Naive B cell (primary cell): Measurements from ENCODE around the gene TNK2. TPM values are rescaled to one million over a fixed set of nuclear protein-coding genes. Genes with fewer than 3 reads are reported as not detected.
A peak's percentile ranks its signal among the peaks of the same experiment; 100 is the strongest.
"Not testable (repeated sequence)": the region's sequence is repeated elsewhere in the genome, so short reads cannot be mapped to it uniquely, and the experiment has no call there.

ENCODE experiments used
- ATAC-seq, 2 donors: fragments of 150-1000 bp; cut with Tn5 transposase; 2 replicates each; pipeline ENCODE4 v1.10.0; 2021; ENCODE audit warnings: low read depth in 2 of 2, mild to moderate bottlenecking in 2 of 2, moderate library complexity in 2 of 2
- DNase-seq: peaks from one replicate; pipeline ENCODE4 v3.0.0; 2022
- H3K27ac Mint-ChIP-seq, 6 donors: one replicate each; pipeline ENCODE4 v1.8.0; 2020 to 2022; ENCODE audit warnings: mild to moderate bottlenecking in 6 of 6, mixed read lengths in 6 of 6, moderate library complexity in 5 of 6, inconsistent platforms in 2 of 6
- H3K27me3 Mint-ChIP-seq, 3 donors: one replicate each; pipeline ENCODE4 v1.8.0; 2021 to 2022; ENCODE audit warnings: mixed read lengths in 3 of 3, mild to moderate bottlenecking in 1 of 3
- H3K36me3 Mint-ChIP-seq, 2 donors: one replicate each; pipeline ENCODE4 v1.8.0; 2020 to 2022; ENCODE audit warnings: mixed read lengths in 2 of 2, inconsistent platforms in 1 of 2, mild to moderate bottlenecking in 1 of 2
- H3K4me1 Mint-ChIP-seq, 3 donors: one replicate each; pipeline ENCODE4 v1.8.0; 2020 to 2022; ENCODE audit warnings: mixed read lengths in 3 of 3, inconsistent platforms in 1 of 3, mild to moderate bottlenecking in 1 of 3, moderate library complexity in 1 of 3
- H3K4me3 Mint-ChIP-seq, 8 donors: one replicate each; pipeline ENCODE4 v1.8.0; 2020 to 2022; ENCODE audit warnings: mild to moderate bottlenecking in 8 of 8, mixed read lengths in 8 of 8, moderate library complexity in 8 of 8, inconsistent platforms in 2 of 8
- H3K9me3 Mint-ChIP-seq, 7 donors: one replicate each; pipeline ENCODE4 v1.8.0; 2020 to 2022; ENCODE audit warnings: mixed read lengths in 7 of 7, mild to moderate bottlenecking in 5 of 7, inconsistent platforms in 2 of 7, moderate library complexity in 1 of 7
- polyA plus RNA-seq, 6 donors: library from polyadenylated mRNA; unstranded; fragments of 300-500 nt; fragmentation: Illumina TruSeq; gene quantifications; one replicate each; pipeline ENCODE4 v1.2.3, GENCODE V29; 2021; ENCODE audit warnings: low read depth in 6 of 6

Gene TNK2
- polyA plus RNA-seq, 6 donors from 2014 or later = 1.1 to 4.8 (median 2.3) TPM

- Mint-ChIP-seq H3K27ac (no peak overlapping the region), H3K4me3 (peak overlapping the region in 1 of 8 donors; percentile 52), H3K27me3 (no peaks in the 10 kb centered on the region), H3K36me3 (peaks cover 0 to 9% of the 10 kb centered on the region in 2 donors), H3K4me1 (peaks cover 0 to 7% (median 5%) of the 10 kb centered on the region in 3 donors), H3K9me3 (no peaks in the 10 kb centered on the region)
- no peak for ATAC-seq
- no peak for DNase-seq
These were observed 35.6 kb downstream of the TNK2 start for GRCh38 chr3:195872800-195873199.

GRCh38 chr3:195872097-195872496 is 36.3 kb downstream of the TNK2 start:
- H3K27me3 Mint-ChIP-seq = no peaks in the 10 kb centered on the region
- no peak for DNase-seq
- peaks cover 0 to 2% (median 0%) of the 10 kb centered on the region in 3 donors for H3K4me1 Mint-ChIP-seq
- H3K27ac Mint-ChIP-seq = no peak overlapping the region
- ATAC-seq = no peak
- no peak overlapping the region for H3K4me3 Mint-ChIP-seq
- no peaks in the 10 kb centered on the region for H3K9me3 Mint-ChIP-seq
- peaks cover 0 to 9% of the 10 kb centered on the region in 2 donors for H3K36me3 Mint-ChIP-seq

GRCh38 chr3:195871686-195872085 is 36.7 kb downstream of the TNK2 start:
- not testable (repeated sequence) for H3K4me1 Mint-ChIP-seq, ATAC-seq, H3K27ac Mint-ChIP-seq, H3K4me3 Mint-ChIP-seq, H3K36me3 Mint-ChIP-seq, H3K27me3 Mint-ChIP-seq, DNase-seq, H3K9me3 Mint-ChIP-seq

- H3K4me3 Mint-ChIP-seq = no peak overlapping the region
- H3K27me3 Mint-ChIP-seq = no peaks in the 10 kb centered on the region
- ATAC-seq = no peak
- no peak overlapping the region for H3K27ac Mint-ChIP-seq
- DNase-seq = no peak
- no peaks in the 10 kb centered on the region for H3K4me1 Mint-ChIP-seq
- H3K9me3 Mint-ChIP-seq = no peaks in the 10 kb centered on the region
- H3K36me3 Mint-ChIP-seq = peaks cover 0 to 9% of the 10 kb centered on the region in 2 donors
These were observed 37.4 kb downstream of the TNK2 start for GRCh38 chr3:195870937-195871336.

GRCh38 chr3:195870442-195870841 is 37.9 kb downstream of the TNK2 start:
- H3K4me3 Mint-ChIP-seq = no peak overlapping the region
- no peaks in the 10 kb centered on the region for H3K4me1 Mint-ChIP-seq
- DNase-seq = no peak
- ATAC-seq = no peak
- H3K36me3 Mint-ChIP-seq = peaks cover 0 to 9% of the 10 kb centered on the region in 2 donors
- no peaks in the 10 kb centered on the region for H3K27me3 Mint-ChIP-seq
- H3K27ac Mint-ChIP-seq = peak overlapping the region in 1 of 6 donors; percentile 51
- no peaks in the 10 kb centered on the region for H3K9me3 Mint-ChIP-seq

DNA sequence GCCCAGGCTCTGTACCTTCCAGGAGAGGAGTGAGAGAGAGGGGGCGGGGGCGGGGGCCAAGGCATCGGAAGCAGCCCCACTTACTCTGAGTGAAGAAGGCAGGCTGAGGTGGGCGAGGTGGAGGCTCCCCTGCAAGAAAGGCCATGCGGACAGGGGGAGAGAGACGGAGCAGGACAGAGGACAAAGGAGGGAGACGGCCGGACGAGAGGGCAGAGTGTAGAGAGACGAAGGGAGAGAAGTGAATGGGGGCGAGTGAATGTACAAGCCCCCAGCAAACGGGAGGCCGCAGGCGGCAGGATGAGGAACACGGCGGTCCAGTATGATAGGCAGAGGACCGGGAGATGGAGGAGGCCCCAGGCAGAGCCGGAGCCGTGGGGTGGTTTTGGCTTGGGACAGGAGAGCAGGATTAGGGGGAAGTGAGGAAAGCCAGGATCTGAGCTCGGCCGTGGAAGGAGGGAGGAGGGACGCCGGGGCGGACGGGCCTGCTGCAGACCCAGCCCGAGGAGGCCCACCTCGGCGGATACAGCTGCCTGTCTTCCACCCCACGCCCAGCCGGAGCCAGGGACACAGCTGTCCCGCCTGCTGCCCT is 38.8 kb downstream of the TNK2 start:
- no peaks in the 10 kb centered on the region for H3K4me1 Mint-ChIP-seq
- no peaks in the 10 kb centered on the region for H3K27me3 Mint-ChIP-seq
- no peaks in the 10 kb centered on the region for H3K9me3 Mint-ChIP-seq
- H3K27ac Mint-ChIP-seq = peak overlapping the region in 1 of 6 donors; percentile 76
- no peak for DNase-seq
- ATAC-seq = no peak
- H3K36me3 Mint-ChIP-seq = peaks cover 0 to 9% of the 10 kb centered on the region in 2 donors
- H3K4me3 Mint-ChIP-seq = no peak overlapping the region

DNA sequence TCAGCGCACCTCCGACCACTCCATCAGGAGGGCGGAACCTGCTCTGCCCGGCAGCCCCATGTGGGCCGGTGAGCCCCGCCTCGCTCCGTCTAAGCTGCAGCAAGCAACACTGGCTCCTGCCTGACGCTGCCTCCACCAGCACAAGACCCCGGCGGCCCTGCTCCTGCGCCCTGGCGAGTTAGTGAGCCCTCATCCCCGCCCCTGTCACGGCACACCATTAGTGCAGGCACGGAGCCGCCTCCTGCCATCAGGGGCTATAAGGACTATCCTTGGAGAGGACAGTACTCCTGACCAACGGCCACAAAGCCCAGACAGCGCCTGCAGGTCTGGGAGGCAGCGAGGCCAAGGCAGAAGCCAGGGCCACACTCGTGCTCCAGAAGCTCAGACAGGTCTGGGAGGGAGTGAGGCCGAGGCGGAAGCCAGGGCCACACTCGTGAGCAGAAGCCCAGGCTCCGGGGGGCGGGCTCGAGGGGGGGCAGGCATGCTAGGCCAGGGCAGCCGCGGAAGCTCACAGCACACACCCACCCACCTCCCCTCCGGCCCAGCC is 39.4 kb downstream of the TNK2 start:
- Mint-ChIP-seq H3K27me3 (no peaks in the 10 kb centered on the region), H3K4me1 (no peaks in the 10 kb centered on the region), H3K4me3 (no peak overlapping the region), H3K36me3 (peaks cover 0 to 9% of the 10 kb centered on the region in 2 donors), H3K9me3 (no peaks in the 10 kb centered on the region), H3K27ac (peak overlapping the region in 1 of 6 donors; percentile 76)
- no peak for DNase-seq
- ATAC-seq = no peak

DNA sequence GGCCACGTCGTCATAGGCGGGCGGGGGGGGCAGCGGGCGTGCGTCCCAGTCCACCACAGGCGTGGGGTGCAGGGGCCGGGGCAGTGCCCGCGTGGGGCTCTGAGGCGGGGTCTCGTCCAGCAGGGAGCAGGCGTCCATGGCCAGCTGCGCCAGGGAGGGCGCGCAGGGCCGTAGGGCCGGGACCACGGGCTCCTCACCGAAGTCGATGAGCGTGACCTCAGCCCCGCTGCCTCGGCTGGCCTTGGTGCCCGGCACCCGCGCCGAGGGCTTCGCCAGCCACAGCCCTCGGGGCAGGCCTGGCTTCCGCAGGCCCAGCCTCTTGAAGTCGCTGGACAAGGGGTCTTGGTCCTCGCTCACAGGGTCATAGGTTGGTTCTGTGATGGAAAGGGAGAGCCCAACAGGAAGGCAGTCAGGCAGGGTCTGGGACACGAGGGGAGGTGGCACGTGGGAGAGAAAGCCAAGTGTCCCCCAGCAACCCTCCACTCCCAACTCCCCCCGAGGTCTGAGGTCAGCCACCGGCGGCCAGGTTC is 40.0 kb downstream of the TNK2 start:
- Mint-ChIP-seq H3K9me3 (no peaks in the 10 kb centered on the region), H3K36me3 (peaks cover 0 to 9% of the 10 kb centered on the region in 2 donors), H3K4me3 (no peak overlapping the region), H3K27me3 (no peaks in the 10 kb centered on the region), H3K4me1 (no peaks in the 10 kb centered on the region), H3K27ac (no peak overlapping the region)
- ATAC-seq (no peak), DNase-seq (no peak)

- peaks cover 0 to 4% (median 4%) of the 10 kb centered on the region in 3 donors for H3K4me1 Mint-ChIP-seq
- ATAC-seq = no peak
- DNase-seq = no peak
- H3K9me3 Mint-ChIP-seq = no peaks in the 10 kb centered on the region
- no peak overlapping the region for H3K4me3 Mint-ChIP-seq
- H3K36me3 Mint-ChIP-seq = peaks cover 0 to 9% of the 10 kb centered on the region in 2 donors
- no peaks in the 10 kb centered on the region for H3K27me3 Mint-ChIP-seq
- H3K27ac Mint-ChIP-seq = no peak overlapping the region
These were observed 40.6 kb downstream of the TNK2 start for GRCh38 chr3:195867631-195868335.

GRCh38 chr3:195866686-195867511 is 41.5 kb downstream of the TNK2 start:
- H3K4me1 Mint-ChIP-seq = peaks cover 0 to 4% (median 4%) of the 10 kb centered on the region in 3 donors
- peaks cover 0 to 9% of the 10 kb centered on the region in 2 donors for H3K36me3 Mint-ChIP-seq
- no peak for DNase-seq
- no peak overlapping the region for H3K4me3 Mint-ChIP-seq
- no peaks in the 10 kb centered on the region for H3K27me3 Mint-ChIP-seq
- no peak for ATAC-seq
- no peaks in the 10 kb centered on the region for H3K9me3 Mint-ChIP-seq
- no peak overlapping the region for H3K27ac Mint-ChIP-seq

GRCh38 chr3:195865752-195866151 is 42.6 kb downstream of the TNK2 start:
- DNase-seq (no peak), ATAC-seq (no peak)
- peaks cover 0 to 4% (median 4%) of the 10 kb centered on the region in 3 donors for H3K4me1 Mint-ChIP-seq
- H3K27ac Mint-ChIP-seq = peak overlapping the region in 2 of 6 donors; percentile 42 to 65
- H3K9me3 Mint-ChIP-seq = no peaks in the 10 kb centered on the region
- no peaks in the 10 kb centered on the region for H3K27me3 Mint-ChIP-seq
- H3K36me3 Mint-ChIP-seq = peaks cover 0 to 9% of the 10 kb centered on the region in 2 donors
- no peak overlapping the region for H3K4me3 Mint-ChIP-seq

GRCh38 chr3:195863121-195864061 is 45.0 kb downstream of the TNK2 start:
- no peaks in the 10 kb centered on the region for H3K9me3 Mint-ChIP-seq
- H3K4me3 Mint-ChIP-seq = no peak overlapping the region
- H3K27me3 Mint-ChIP-seq = no peaks in the 10 kb centered on the region
- ATAC-seq (peak; percentile 86 to 87), DNase-seq (peak; percentile 58)
- peak overlapping the region in 2 of 6 donors; percentile 44 to 70 for H3K27ac Mint-ChIP-seq
- no peaks in the 10 kb centered on the region for H3K36me3 Mint-ChIP-seq
- H3K4me1 Mint-ChIP-seq = peaks cover 5 to 13% (median 10%) of the 10 kb centered on the region in 3 donors
